ENCODE results near the gene FBXL2.

- no peak for TF ChIP-seq EZH2 (IDR thresholded peaks at IDR 0.05; ENCODE audit: low read length, unreplicated experiment)
- TF ChIP-seq CTCF (conservative IDR thresholded peaks at IDR 0.05; ENCODE audit: low read depth, low read length) = no peak
Observed at GRCh38 chr3:33236005-33236404, 41.2 kb upstream of the FBXL2 start.
